ENCODE results near the gene TPRA1.

GRCh38 chr3:127578168-127578567, 12.4 kb downstream of the TPRA1 start:
- TF ChIP-seq CTCF (IDR thresholded peaks at IDR 0.05), result no peak
- no peak for TF ChIP-seq POLR2A (IDR thresholded peaks at IDR 0.05)

All from thyroid gland (tissue), 4 donors.